OCI-LY3 (cell line): Measurements from ENCODE around the gene LYPD5.

Source experiments
- CTCF ChIP-seq: fragments of 200-600, 300-600 bp; sonication (generic); IDR thresholded peaks from 2 replicates; pipeline ENCODE4 v1.5.1; 2014; ENCODE audit warnings: antibody characterized with exemption, low read length, low read depth
- EZH2phosphoT487 ChIP-seq: fragments of 200-600 bp; shearing (Covaris generic); IDR thresholded peaks from 2 replicates; pipeline ENCODE4 v1.6.1; 2018; ENCODE audit warnings: antibody characterized with exemption, mixed run types, low read depth

GRCh38 chr19:43748205-43748594 lies 54.0 kb downstream of the LYPD5 start:
- TF ChIP-seq CTCF (no peak), EZH2phosphoT487 (no peak)
